GM12878 (cell line): ENCODE results near the gene CASR. TPM values are rescaled to one million over a fixed set of nuclear protein-coding genes. Genes with fewer than 3 reads are reported as not detected.

ENCODE experiments used
- ATF2 ChIP-seq: IDR thresholded peaks from 2 replicates; pipeline ENCODE4 v1.6.1; 2012; ENCODE audit warnings: low read length, inconsistent platforms
- CHD4 ChIP-seq: fragments of 200-600 bp; sonication (generic); IDR thresholded peaks from 2 replicates; pipeline ENCODE4 v1.6.1; 2016; ENCODE audit warnings: mild to moderate bottlenecking
- GABPA ChIP-seq: IDR thresholded peaks from 2 replicates; pipeline ENCODE4 v1.6.1; 2014; ENCODE audit warnings: antibody characterized with exemption, low read depth, mild to moderate bottlenecking, inconsistent platforms
- LARP7 ChIP-seq: fragments of 450-650 bp; IDR thresholded peaks from 2 replicates; pipeline ENCODE4 v1.6.1; 2017; ENCODE audit warnings: mild to moderate bottlenecking
- NKRF ChIP-seq: fragments of 450-650 bp; conservative IDR thresholded peaks from 2 replicates; pipeline ENCODE4 v1.6.1; 2017; ENCODE audit warnings: mild to moderate bottlenecking, moderate library complexity
- SP1 ChIP-seq: IDR thresholded peaks from one replicate; pipeline ENCODE4 v1.6.1; 2011; ENCODE audit warnings: low read depth, low read length
- SUPT20H ChIP-seq: IDR thresholded peaks from 2 replicates; pipeline ENCODE4 v1.6.1; 2011; ENCODE audit warnings: low read depth, mild to moderate bottlenecking, low read length, moderate library complexity, borderline replicate concordance; ENCODE audit not compliant: control insufficient read depth
- TAF1 ChIP-seq: IDR thresholded peaks from 2 replicates; pipeline ENCODE4 v1.6.1; 2011; ENCODE audit warnings: mild to moderate bottlenecking, low read depth, low read length, borderline replicate concordance
- TBL1XR1 ChIP-seq: IDR thresholded peaks from 2 replicates; pipeline ENCODE4 v1.6.1; 2012; ENCODE audit warnings: low read depth, low read length, improper control_type of control experiment
- USF1 ChIP-seq: IDR thresholded peaks from 2 replicates; pipeline ENCODE4 v1.6.1; 2011; ENCODE audit warnings: borderline replicate concordance, low read depth, mild to moderate bottlenecking, moderate library complexity, mixed read lengths, low read length; ENCODE audit not compliant: insufficient read depth; ENCODE audit errors: extremely low read length
- ZBTB11 ChIP-seq: fragments of 450-650 bp; formaldehyde crosslinking; IDR thresholded peaks from 2 replicates; pipeline ENCODE4 v1.5.0; 2022; ENCODE audit warnings: mild to moderate bottlenecking, missing genetic modification characterization
- ZBTB40 ChIP-seq: fragments of 450-650 bp; IDR thresholded peaks from 2 replicates; pipeline ENCODE4 v1.6.1; 2016; ENCODE audit warnings: mild to moderate bottlenecking, moderate library complexity, borderline replicate concordance
- polyA plus RNA-seq, 11 experiments: library from polyadenylated mRNA; depleted of rRNA in 4 of 11; unstranded in 6 of 11; stranded (reverse) in 5 of 11; fragments of >200 nt; fragmentation: Nextera tagmentation in 4 of 11; fragmentation: Illumina TruSeq in 1 of 11; extraction: Ambion mirVana in 4 of 11; extraction: Trizol in 1 of 11; gene quantifications; 1 replicate in 1 of 11; 2 replicates in 10 of 11; pipeline versions ENCODE4 v1.2.1 to v1.2.3, GENCODE V29; 2011 to 2016; ENCODE audit warnings: inconsistent platforms in 2 of 11, missing spikeins in 2 of 11, low read depth in 1 of 11
- total RNA-seq, 4 experiments: library from RNA; depleted of rRNA in 3 of 4; stranded (reverse); fragments of >200 nt in 3 of 4; fragmentation: Illumina TruSeq in 1 of 4; extraction: Trizol in 1 of 4; gene quantifications; 2 replicates each; pipeline versions ENCODE4 v1.2.1 to v1.2.3, GENCODE V29; 2013 to 2021

CASR gene
- total and polyA plus RNA-seq, 10 of the 15 experiments (the other 5 are each of a cell fraction or from before 2014, with no cell fraction given): 0.04 to 0.37 (median 0.11) TPM

- TF ChIP-seq ZBTB40 (peak; percentile 67; the same call in 1 of the 2 replicates), LARP7 (no peak), TBL1XR1 (no peak), ZBTB11 (no peak), GABPA (no peak), ATF2 (0 out of 2 replicates have a peak, but pooled peaks have one; percentile 52), TAF1 (no peak), NKRF (no peak), SUPT20H (no peak), SP1 (no peak), CHD4 (no peak), USF1 (no peak)
These were observed 85.0 kb downstream of the CASR start (continued) for GRCh38 chr3:122268257-122269024.
